ENCODE results near the gene NT5M.

NT5M gene

GRCh38 chr17:17343896-17344506 lies 40.8 kb downstream of the NT5M start:
- Histone ChIP-seq H3K36me3 (ENCODE audit: control insufficient read depth, insufficient read depth, low read length) (no peaks in the 10 kb centered on the region), H3K9me3 (ENCODE audit: control insufficient read depth, low read length) (no peaks in the 10 kb centered on the region), H3K27ac (ENCODE audit: low read depth, low read length, severe bottlenecking) (no peak overlapping the region), H3K4me3 (ENCODE audit: extremely low read depth, insufficient read depth, low read length, poor library complexity, severe bottlenecking) (no peak overlapping the region), H3K4me1 (ENCODE audit: control insufficient read depth, insufficient read depth, low read length, poor library complexity, severe bottlenecking) (peaks cover 5% of the 10 kb centered on the region)
- 92 to 94% methylated on average over 10 to 12 of the region's 14 CpGs for WGBS, 2 experiments (ENCODE audit: insufficient coverage in 2 of 2)

DNA sequence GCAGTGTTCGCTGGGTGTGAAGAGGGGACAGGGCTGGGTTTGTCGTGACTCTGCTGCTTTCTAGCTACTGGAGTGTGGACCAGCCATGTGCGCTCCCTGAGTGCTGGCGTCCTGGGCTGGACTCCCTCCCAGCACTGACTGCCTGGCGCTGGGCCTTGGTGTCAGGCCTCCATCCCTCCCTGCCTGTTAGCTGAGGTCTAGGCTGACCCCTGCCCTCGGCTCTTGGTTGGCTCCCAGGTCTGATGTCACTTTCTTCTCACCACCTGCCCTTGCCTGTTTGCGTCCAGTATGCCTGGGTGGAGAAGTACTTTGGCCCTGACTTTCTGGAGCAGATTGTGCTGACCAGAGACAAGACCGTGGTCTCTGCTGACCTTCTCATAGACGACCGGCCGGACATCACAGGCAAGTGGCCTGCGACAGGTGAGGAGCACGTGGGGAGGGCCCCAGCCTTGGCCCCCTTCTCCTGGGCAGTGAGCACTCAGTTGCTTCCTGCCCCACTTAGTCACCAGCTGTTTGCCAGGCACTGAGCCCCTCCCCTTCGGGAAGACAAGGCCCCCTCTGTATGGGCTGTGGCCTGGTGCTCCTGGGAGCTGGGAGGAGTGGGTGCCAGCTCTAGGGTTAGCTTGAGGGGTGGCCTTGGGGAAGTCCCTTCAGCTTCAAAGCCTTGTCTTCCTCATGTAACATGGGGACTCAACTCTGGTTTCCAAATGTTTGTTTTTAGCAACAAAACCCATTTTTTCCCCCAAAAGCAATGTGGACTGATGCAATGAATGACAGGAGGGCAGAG lies 41.5 kb downstream of the NT5M start:
- no peaks in the 10 kb centered on the region for H3K9me3 ChIP-seq (ENCODE audit: control insufficient read depth, low read length)
- H3K27ac ChIP-seq (ENCODE audit: low read depth, low read length, severe bottlenecking) = no peak overlapping the region
- H3K4me1 ChIP-seq (ENCODE audit: control insufficient read depth, insufficient read depth, low read length, poor library complexity, severe bottlenecking) = peaks cover 5% of the 10 kb centered on the region
- no peaks in the 10 kb centered on the region for H3K36me3 ChIP-seq (ENCODE audit: control insufficient read depth, insufficient read depth, low read length)
- H3K4me3 ChIP-seq (ENCODE audit: extremely low read depth, insufficient read depth, low read length, poor library complexity, severe bottlenecking) = no peak overlapping the region
- 91 to 92% methylated on average over 12 to 13 of the region's 14 CpGs for WGBS, 2 experiments (ENCODE audit: insufficient coverage in 2 of 2)

DNA sequence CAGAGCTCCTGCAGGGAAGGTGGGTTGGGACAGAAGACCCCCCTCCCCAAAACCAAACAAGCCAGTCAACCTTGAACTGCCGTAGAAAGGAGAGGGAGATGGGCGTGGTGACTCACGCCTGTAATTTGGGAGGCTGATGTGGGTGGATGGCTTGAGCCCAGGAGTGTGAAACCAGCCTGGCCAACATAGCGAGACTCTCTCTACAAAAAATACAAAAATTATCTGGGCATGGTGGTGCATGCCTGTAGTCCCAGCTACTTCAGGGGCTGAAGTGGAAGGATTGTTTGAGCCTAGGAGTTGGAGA lies 42.1 kb downstream of the NT5M start:
- Histone ChIP-seq H3K4me1 (ENCODE audit: control insufficient read depth, insufficient read depth, low read length, poor library complexity, severe bottlenecking) (peaks cover 6% of the 10 kb centered on the region), H3K27ac (ENCODE audit: low read depth, low read length, severe bottlenecking) (no peak overlapping the region), H3K9me3 (ENCODE audit: control insufficient read depth, low read length) (no peaks in the 10 kb centered on the region), H3K36me3 (ENCODE audit: control insufficient read depth, insufficient read depth, low read length) (no peaks in the 10 kb centered on the region), H3K4me3 (ENCODE audit: extremely low read depth, insufficient read depth, low read length, poor library complexity, severe bottlenecking) (no peak overlapping the region)
- no CpG with 5 or more reads among the region's 4 CpGs for WGBS, 2 experiments (ENCODE audit: insufficient coverage in 2 of 2)

- H3K27ac ChIP-seq (ENCODE audit: low read depth, low read length, severe bottlenecking) = no peak overlapping the region
- H3K4me3 ChIP-seq (ENCODE audit: extremely low read depth, insufficient read depth, low read length, poor library complexity, severe bottlenecking) = no peak overlapping the region
- no peaks in the 10 kb centered on the region for H3K9me3 ChIP-seq (ENCODE audit: control insufficient read depth, low read length)
- peaks cover 10% of the 10 kb centered on the region for H3K4me1 ChIP-seq (ENCODE audit: control insufficient read depth, insufficient read depth, low read length, poor library complexity, severe bottlenecking)
- 89 to 94% methylated on average over 6 to 8 of the region's 14 CpGs for WGBS, 2 experiments (ENCODE audit: insufficient coverage in 2 of 2)
- H3K36me3 ChIP-seq (ENCODE audit: control insufficient read depth, insufficient read depth, low read length) = no peaks in the 10 kb centered on the region
These were observed 42.7 kb downstream of the NT5M start for GRCh38 chr17:17345686-17346427.

DNA sequence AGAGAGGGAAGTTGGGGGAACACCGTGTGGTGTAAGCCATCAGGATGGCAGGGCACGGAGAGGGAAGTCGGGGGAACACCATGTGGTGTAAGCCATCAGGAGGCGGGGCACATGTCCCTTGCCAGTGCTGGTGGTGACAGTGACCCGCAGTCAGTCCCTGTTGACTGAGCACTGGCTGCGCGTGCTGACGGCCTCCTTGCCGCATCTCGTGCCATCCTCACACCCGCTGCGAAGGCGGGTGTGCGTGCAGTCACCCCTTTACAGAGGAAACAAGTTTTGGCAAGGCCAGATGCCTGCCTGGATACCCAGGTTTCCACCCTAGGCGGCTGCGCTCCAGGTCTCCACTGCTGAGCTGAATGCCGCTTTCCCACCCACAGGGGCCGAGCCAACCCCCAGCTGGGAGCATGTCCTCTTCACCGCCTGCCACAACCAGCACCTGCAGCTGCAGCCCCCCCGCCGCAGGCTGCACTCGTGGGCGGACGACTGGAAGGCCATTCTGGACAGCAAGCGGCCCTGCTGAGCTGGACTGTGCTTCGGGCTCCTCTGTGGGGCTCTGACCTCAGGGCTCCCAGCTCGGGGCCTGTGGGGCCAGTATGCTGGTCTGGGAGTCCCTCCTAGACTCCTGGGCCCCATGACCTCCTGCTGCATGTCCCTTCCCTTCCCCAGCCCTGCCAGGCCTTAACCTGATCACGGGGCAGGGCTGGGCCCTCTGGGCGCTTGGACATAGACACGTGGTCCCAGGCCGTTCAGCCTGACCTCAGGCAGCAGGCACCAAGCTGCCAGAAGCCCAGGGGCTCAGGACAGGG lies 43.5 kb downstream of the NT5M start:
- Histone ChIP-seq H3K27ac (ENCODE audit: low read depth, low read length, severe bottlenecking) (no peak overlapping the region), H3K4me3 (ENCODE audit: extremely low read depth, insufficient read depth, low read length, poor library complexity, severe bottlenecking) (no peak overlapping the region), H3K9me3 (ENCODE audit: control insufficient read depth, low read length) (no peaks in the 10 kb centered on the region), H3K36me3 (ENCODE audit: control insufficient read depth, insufficient read depth, low read length) (no peaks in the 10 kb centered on the region), H3K4me1 (ENCODE audit: control insufficient read depth, insufficient read depth, low read length, poor library complexity, severe bottlenecking) (peaks cover 11% of the 10 kb centered on the region)
- 92 to 93% methylated on average over 30 to 31 of the region's 31 CpGs for WGBS, 2 experiments (ENCODE audit: insufficient coverage in 2 of 2)

- WGBS, 2 experiments (ENCODE audit: insufficient coverage in 2 of 2) = 91 to 92% methylated on average over 12 to 14 of the region's 15 CpGs
- no peak overlapping the region for H3K4me3 ChIP-seq (ENCODE audit: extremely low read depth, insufficient read depth, low read length, poor library complexity, severe bottlenecking)
- H3K36me3 ChIP-seq (ENCODE audit: control insufficient read depth, insufficient read depth, low read length) = no peaks in the 10 kb centered on the region
- H3K4me1 ChIP-seq (ENCODE audit: control insufficient read depth, insufficient read depth, low read length, poor library complexity, severe bottlenecking) = peaks cover 17% of the 10 kb centered on the region
- H3K27ac ChIP-seq (ENCODE audit: low read depth, low read length, severe bottlenecking) = no peak overlapping the region
- H3K9me3 ChIP-seq (ENCODE audit: control insufficient read depth, low read length) = no peaks in the 10 kb centered on the region
These were observed 44.2 kb downstream of the NT5M start for GRCh38 chr17:17347234-17347955.

DNA sequence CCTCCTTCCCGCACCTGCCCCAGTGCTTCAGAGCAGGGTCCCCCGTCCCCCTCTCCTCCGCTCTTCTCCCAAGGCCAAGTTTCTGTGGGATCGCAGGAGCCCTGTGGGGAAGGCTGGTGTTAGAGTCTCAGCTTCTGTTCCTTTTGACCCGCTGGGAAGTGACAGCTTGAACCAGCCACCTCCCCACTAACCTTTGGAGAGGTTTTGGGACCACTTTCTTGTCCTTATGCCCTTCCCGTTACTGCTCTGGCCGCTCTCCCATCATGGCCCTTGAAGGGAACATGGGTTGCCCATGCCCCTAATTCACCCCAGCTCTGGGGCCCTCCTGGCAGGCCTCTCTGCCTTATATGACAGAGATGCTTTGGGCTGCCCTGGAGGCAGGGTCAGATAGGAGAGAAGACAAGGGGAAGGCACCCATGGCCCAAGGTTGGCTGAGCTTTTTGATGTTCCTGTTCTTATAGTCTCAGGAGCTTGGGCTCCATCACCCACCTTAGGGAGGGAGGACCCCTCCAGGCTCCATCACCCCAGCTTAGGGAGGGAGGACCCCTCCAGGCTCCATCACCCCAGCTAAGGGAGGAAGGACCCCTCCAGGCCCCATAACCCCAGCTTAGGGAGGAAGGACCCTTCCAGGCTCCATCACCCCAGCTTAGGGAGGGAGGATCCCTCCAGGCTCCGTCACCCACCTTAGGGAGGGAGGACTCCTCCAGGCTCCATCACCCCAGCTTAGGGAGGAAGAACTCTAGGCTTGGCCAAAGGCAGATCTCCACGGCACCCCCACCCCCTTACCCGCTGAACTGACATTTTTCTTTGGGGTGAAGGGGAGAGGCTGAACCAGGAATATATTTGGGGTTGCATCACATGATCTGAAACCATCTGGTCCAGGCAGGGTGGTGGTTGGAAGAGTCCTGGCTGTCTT lies 45.0 kb downstream of the NT5M start:
- Histone ChIP-seq H3K27ac (ENCODE audit: low read depth, low read length, severe bottlenecking) (no peak overlapping the region), H3K9me3 (ENCODE audit: control insufficient read depth, low read length) (no peaks in the 10 kb centered on the region)
- WGBS, 2 experiments (ENCODE audit: insufficient coverage in 2 of 2) = 89 to 92% methylated on average over 1 to 2 of the region's 10 CpGs

DNA sequence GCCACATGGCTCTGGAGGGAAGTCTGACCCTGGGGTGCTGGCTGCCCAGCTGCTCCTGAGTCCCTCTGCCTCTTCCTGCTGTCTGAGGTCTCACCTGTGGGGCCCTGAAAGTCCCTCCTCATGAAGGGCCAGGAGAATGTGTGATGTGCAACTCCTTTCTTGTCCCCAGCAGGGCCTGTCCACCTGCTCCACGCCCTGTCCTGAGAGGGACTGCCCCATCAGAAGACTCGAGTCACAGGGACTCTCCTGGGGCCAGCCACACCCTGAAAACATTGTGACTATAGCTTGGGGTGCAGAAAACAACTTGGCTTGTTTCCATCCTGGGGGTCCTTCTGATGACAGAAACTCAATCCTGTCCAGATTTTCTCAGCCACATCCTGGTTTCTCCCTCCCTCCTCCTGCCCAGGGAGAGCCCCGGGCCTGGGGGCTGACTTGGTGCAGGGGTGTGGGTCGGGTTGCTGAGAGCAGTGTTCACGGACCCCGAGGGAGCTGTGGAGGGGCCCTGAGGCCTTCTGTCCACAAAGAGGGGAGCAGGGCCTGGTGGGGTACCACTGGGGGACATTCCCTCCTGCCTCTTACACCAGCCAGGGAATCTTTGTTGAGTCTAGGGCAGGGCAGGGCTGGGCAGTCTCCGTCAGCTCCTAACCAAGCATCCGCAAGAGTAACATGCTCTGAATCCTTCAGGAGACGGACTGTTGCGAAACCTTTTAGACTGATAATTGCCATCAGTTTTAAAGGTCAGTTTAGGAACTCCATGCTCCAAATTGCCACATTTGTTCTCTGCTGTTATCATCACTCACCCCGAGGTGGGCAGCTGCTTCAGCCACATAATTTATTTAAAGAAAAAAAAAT lies 45.9 kb downstream of the NT5M start:
- H3K4me3 ChIP-seq (ENCODE audit: extremely low read depth, insufficient read depth, low read length, poor library complexity, severe bottlenecking) = no peak overlapping the region
- no peak overlapping the region for H3K27ac ChIP-seq (ENCODE audit: low read depth, low read length, severe bottlenecking)
- H3K4me1 ChIP-seq (ENCODE audit: control insufficient read depth, insufficient read depth, low read length, poor library complexity, severe bottlenecking) = peaks cover 20% of the 10 kb centered on the region
- WGBS, 2 experiments (ENCODE audit: insufficient coverage in 2 of 2) = 81 to 97% methylated on average over 6 to 9 of the region's 11 CpGs
- H3K9me3 ChIP-seq (ENCODE audit: control insufficient read depth, low read length) = no peaks in the 10 kb centered on the region
- no peaks in the 10 kb centered on the region for H3K36me3 ChIP-seq (ENCODE audit: control insufficient read depth, insufficient read depth, low read length)

More for the DNA sequence above, 45.0 kb downstream of the NT5M start:
- Histone ChIP-seq H3K4me3 (ENCODE audit: extremely low read depth, insufficient read depth, low read length, poor library complexity, severe bottlenecking) (no peak overlapping the region), H3K36me3 (ENCODE audit: control insufficient read depth, insufficient read depth, low read length) (no peaks in the 10 kb centered on the region), H3K4me1 (ENCODE audit: control insufficient read depth, insufficient read depth, low read length, poor library complexity, severe bottlenecking) (peaks cover 20% of the 10 kb centered on the region)

DNA sequence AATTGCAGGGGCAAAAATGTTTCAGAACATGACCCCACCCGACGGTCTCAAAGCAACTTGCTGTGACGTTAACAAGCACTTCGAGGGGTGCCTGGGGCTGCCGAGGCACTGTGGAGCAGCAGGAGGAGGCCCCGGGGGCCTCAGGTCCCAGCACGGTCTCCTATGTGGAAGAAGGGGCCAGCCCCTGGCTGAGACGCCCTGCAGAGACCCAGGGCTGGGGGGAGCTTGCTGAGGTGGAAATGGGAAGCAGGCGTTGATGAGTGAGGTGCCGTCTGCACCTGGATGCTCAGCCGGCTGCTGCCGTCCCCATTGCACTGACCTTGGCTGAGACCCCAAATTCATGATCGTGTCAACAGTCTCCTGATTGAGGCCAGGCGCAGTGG lies 46.5 kb downstream of the NT5M start:
- H3K27ac ChIP-seq (ENCODE audit: low read depth, low read length, severe bottlenecking) = no peak overlapping the region
- WGBS, 2 experiments (ENCODE audit: insufficient coverage in 2 of 2) = 87 to 90% methylated on average over 14 of the region's 14 CpGs
- H3K9me3 ChIP-seq (ENCODE audit: control insufficient read depth, low read length) = no peaks in the 10 kb centered on the region

More for the DNA sequence above, 46.5 kb downstream of the NT5M start:
- Histone ChIP-seq H3K4me3 (ENCODE audit: extremely low read depth, insufficient read depth, low read length, poor library complexity, severe bottlenecking) (no peak overlapping the region), H3K4me1 (ENCODE audit: control insufficient read depth, insufficient read depth, low read length, poor library complexity, severe bottlenecking) (peaks cover 18% of the 10 kb centered on the region), H3K36me3 (ENCODE audit: control insufficient read depth, insufficient read depth, low read length) (no peaks in the 10 kb centered on the region)
